ENCODE measurements around the gene TDRD9.

TDRD9 gene

GRCh38 chr14:104062281-104062680 lies 134.0 kb downstream of the TDRD9 start:
- ChIA-PET POLR2A (no interaction called here), CTCF (no interaction called here)
- no peak for TF ChIP-seq CTCF (IDR thresholded peaks at IDR 0.05; ENCODE audit: control extremely low read depth, extremely low read depth, low read depth, missing control alignments)
- DNase-seq (ENCODE audit: extremely low spot score) = no peak

DNA sequence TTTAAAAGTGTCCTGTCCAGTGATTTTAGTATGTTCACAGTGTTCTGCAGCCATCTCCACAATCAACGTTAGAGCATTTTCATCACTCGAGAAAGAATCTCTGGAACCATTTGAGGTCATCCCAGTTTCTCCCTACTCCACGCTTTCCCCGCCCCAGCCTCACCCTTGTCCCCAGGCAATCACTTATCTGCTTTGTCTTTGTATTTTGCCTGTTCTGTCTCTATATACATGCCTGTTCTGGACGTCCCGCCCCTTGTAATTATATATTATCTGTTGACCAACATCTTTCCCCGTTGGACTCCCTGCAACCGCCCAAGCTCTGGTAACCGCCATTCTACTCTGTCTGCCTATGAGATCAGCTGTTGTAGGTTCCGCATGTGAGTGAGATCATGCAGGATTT lies 135.7 kb downstream of the TDRD9 start:
- no peak for TF ChIP-seq CTCF (IDR thresholded peaks at IDR 0.05; ENCODE audit: control extremely low read depth, extremely low read depth, low read depth, missing control alignments)
- CTCF ChIA-PET = interaction anchor here (0.6 kb wide), 1 partner anchor 14 kb away, joined by 3 read pairs; no protein-coding TSS in a partner anchor

DNA sequence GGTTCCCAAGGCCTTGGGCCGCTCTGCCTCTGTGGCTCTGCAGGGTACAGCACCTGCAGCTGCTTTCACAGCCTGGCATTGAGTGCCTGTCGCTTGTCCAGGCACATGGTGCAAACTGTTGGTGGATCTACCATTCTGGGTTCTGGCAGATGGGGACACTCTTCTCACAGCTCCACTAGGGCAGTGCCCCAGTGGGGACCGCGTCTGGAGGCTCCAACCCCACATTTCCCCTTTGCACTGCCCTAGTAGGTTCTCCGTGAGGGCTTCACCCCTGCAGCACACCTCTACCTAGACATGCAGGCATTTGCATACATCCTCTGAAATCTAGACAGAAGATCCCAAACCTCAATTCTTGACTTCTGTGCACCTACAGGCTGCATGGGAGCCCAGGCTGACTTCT lies 138.0 kb downstream of the TDRD9 start:
- no peak for DNase-seq (ENCODE audit: extremely low spot score)
- no peak for TF ChIP-seq CTCF (IDR thresholded peaks at IDR 0.05; ENCODE audit: control extremely low read depth, extremely low read depth, low read depth, missing control alignments)
- POLR2A ChIA-PET = no interaction called here
- CTCF ChIA-PET = no interaction called here

More for the DNA sequence above, 135.7 kb downstream of the TDRD9 start:
- POLR2A ChIA-PET = no interaction called here
- no peak for DNase-seq (ENCODE audit: extremely low spot score)

DNA sequence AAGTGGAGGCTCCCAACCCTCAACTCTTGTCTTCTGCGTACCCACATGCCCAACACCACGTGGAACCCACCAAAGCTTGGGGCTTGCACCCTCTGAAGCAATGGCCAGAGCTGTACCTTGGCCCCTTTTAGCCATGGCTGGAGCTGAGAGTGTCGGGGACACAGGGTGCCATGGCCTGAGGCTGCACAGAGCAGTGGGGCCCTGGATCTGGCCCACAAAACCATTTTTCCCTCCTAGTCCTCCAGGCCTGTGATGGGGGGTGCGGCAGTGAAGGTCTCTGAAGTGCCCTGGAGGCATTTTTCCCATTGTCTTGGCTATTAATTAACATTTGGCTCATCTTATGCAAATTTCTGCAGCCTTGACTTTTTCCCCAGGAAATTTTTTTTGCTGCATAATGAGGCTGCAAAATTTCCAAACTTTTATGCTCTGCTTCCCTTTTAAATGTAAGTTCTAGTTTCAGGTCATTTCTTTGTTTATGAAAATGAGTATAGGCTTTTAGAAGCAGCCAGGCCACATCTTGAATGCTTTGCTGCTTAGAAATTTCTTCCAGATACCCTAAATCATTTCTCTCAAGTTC lies 138.6 kb downstream of the TDRD9 start:
- no peak for DNase-seq (ENCODE audit: extremely low spot score)
- POLR2A ChIA-PET = no interaction called here
- CTCF ChIA-PET = no interaction called here

GRCh38 chr14:104069541-104069940 lies 141.3 kb downstream of the TDRD9 start:
- DNase-seq (ENCODE audit: extremely low spot score) = no peak
- TF ChIP-seq CTCF (IDR thresholded peaks at IDR 0.05; ENCODE audit: control extremely low read depth, extremely low read depth, low read depth, missing control alignments) = no peak
- ChIA-PET POLR2A (no interaction called here), CTCF (interaction anchor here (1.0 to 1.5 kb wide), 3 partner anchors 8 to 27 kb away, joined by 3 to 5 read pairs (median 3); no protein-coding TSS in a partner anchor)

More for the DNA sequence above, 138.6 kb downstream of the TDRD9 start:
- TF ChIP-seq CTCF (IDR thresholded peaks at IDR 0.05; ENCODE audit: control extremely low read depth, extremely low read depth, low read depth, missing control alignments) = no peak

GRCh38 chr14:104072586-104072985 lies 144.3 kb downstream of the TDRD9 start:
- POLR2A ChIA-PET = no interaction called here
- CTCF ChIA-PET = interaction anchor here (1.0 kb wide), 1 partner anchor 12 kb away, joined by 4 read pairs; no protein-coding TSS in a partner anchor

More at GRCh38 chr14:104072586-104072985, 144.3 kb downstream of the TDRD9 start:
- DNase-seq (ENCODE audit: extremely low spot score) = no peak
- no peak for TF ChIP-seq CTCF (IDR thresholded peaks at IDR 0.05; ENCODE audit: control extremely low read depth, extremely low read depth, low read depth, missing control alignments)

Measured in GM10248 (cell line).